Measurements from ENCODE around the gene REPIN1. TPM values are rescaled to one million over a fixed set of nuclear protein-coding genes. Genes with fewer than 3 reads are reported as not detected.

REPIN1 gene
- total and polyA plus RNA-seq, 2 donors (not counting 1 experiment from before 2014, with no cell fraction given) = 165 to 190 TPM

DNA sequence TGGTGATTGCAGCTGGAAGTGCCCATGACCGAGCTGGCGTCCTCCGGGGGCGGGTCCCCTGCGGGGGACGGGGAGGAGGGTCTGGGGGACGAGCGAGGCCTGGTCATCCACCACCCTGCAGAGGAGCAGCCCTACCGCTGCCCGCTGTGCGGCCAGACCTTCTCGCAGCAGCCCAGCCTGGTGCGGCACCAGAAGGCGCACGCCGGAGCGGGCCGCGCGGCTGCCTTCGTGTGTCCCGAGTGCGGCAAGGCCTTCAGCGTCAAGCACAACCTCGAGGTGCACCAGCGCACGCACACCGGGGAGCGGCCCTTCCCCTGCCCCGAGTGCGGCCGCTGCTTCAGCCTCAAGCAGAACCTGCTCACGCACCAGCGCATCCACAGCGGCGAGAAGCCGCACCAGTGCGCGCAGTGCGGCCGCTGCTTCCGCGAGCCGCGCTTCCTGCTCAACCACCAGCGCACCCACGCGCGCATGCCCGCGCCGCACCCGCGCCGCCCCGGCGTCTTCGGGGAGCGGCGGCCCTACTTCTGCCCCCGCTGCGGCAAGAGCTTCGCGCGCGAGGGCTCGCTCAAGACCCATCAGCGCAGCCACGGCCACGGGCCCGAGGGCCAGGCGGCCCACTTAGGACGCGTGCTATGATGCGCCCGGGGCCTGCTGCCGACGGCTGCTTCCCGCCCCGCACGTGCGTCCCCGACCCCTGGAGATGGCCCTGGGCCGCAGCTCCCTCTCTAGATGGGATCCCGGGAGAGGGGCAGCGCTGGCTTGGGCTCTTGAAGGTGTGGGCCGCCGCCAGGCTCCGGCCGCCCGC, 39.2 kb downstream of the REPIN1 start:
- H3K4me2 ChIP-seq (replicated peaks; ENCODE audit: low read depth, low read length, poor library complexity, severe bottlenecking) = peak overlapping the region; percentile 95

More for the DNA sequence above, 39.2 kb downstream of the REPIN1 start:
- Mint-ChIP-seq H3K27ac (no peak overlapping the region), H3K4me3 (peak overlapping the region; percentile 16), H3K9me3 (ENCODE audit: insufficient read depth) (no peaks in the 10 kb centered on the region), H3K27me3 (no peaks in the 10 kb centered on the region), H3K4me1 (peaks cover 61% of the 10 kb centered on the region)
- H2AFZ ChIP-seq (ENCODE audit: insufficient read depth, low read depth, low read length, poor library complexity, severe bottlenecking) = no peak overlapping the region
- peaks cover 0 to 3% (median 0%) of the 10 kb centered on the region in 3 donors for H3K9me3 ChIP-seq (ENCODE audit: control extremely low read depth in 1 of 3, control insufficient read depth in 2 of 3, insufficient read depth in 1 of 3, low read length in 2 of 3)
- 81% methylated on average over 89 of the region's 91 CpGs for WGBS (ENCODE audit: insufficient coverage)
- DNase-seq (peak; percentile 68), ATAC-seq (ENCODE audit: low read depth) (no peak)
- H3K9ac ChIP-seq (ENCODE audit: low read length) = no peak overlapping the region
- no peaks in the 10 kb centered on the region for H3K27me3 ChIP-seq (replicated peaks in 1 of 4; ENCODE audit: control extremely low read depth in 1 of 4, control insufficient read depth in 3 of 4, insufficient read depth in 4 of 4, low read length in 3 of 4)
- ChIA-PET CTCF (interaction anchor here (0.8 to 5.3 kb wide), 11 partner anchors 8 to 1261 kb away, joined by 3 to 71 read pairs (median 10); partner anchors contain the start of genes REPIN1 and ZNF398), POLR2A (interaction anchor here (2.5 to 7.1 kb wide), 3 partner anchors 27 to 40 kb away, joined by 10 to 120 read pairs (median 38); partner anchors contain the start of gene REPIN1)
- H3K4me3 ChIP-seq (ENCODE audit: control extremely low read depth in 1 of 5, extremely low read depth in 1 of 5, insufficient read depth in 1 of 5, low read depth in 2 of 5, low read length in 4 of 5) = peak overlapping the region in 3 of 5 experiments; percentile 3 to 79 (median 74)
- intact Hi-C loops (cut with micrococcal nuclease) = loop anchor here (5.0 to 10.0 kb wide), 2 partner anchors 983 to 1420 kb away; no protein-coding TSS in a partner anchor
- peaks cover 21% of the 10 kb centered on the region for H3K79me2 ChIP-seq (ENCODE audit: control insufficient read depth, insufficient read depth, low read length)
- peaks cover 0 to 37% of the 10 kb centered on the region in 2 experiments for H3K36me3 ChIP-seq (replicated peaks in 1 of 2; ENCODE audit: control extremely low read depth in 1 of 2, control insufficient read depth in 1 of 2, extremely low read depth in 1 of 2, insufficient read depth in 2 of 2, low read length in 1 of 2)
- H4K20me1 ChIP-seq (ENCODE audit: control insufficient read depth, insufficient read depth, low read length, poor library complexity, severe bottlenecking) = no peaks in the 10 kb centered on the region
- TF ChIP-seq, protein P1, sequence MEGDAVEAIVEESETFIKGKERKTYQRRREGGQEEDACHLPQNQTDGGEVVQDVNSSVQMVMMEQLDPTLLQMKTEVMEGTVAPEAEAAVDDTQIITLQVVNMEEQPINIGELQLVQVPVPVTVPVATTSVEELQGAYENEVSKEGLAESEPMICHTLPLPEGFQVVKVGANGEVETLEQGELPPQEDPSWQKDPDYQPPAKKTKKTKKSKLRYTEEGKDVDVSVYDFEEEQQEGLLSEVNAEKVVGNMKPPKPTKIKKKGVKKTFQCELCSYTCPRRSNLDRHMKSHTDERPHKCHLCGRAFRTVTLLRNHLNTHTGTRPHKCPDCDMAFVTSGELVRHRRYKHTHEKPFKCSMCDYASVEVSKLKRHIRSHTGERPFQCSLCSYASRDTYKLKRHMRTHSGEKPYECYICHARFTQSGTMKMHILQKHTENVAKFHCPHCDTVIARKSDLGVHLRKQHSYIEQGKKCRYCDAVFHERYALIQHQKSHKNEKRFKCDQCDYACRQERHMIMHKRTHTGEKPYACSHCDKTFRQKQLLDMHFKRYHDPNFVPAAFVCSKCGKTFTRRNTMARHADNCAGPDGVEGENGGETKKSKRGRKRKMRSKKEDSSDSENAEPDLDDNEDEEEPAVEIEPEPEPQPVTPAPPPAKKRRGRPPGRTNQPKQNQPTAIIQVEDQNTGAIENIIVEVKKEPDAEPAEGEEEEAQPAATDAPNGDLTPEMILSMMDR (IDR thresholded peaks at IDR 0.05) = no peak
- no peak for TF ChIP-seq EZH2 (IDR thresholded peaks at IDR 0.05; ENCODE audit: borderline replicate concordance, insufficient read depth, low read depth, low read length, poor library complexity, severe bottlenecking)
- peak overlapping the region; percentile 93 to 97 for H3K27ac ChIP-seq (ENCODE audit: low read length in 2 of 2)
- H3K4me1 ChIP-seq (ENCODE audit: control insufficient read depth in 2 of 2, insufficient read depth in 2 of 2, low read length in 2 of 2) = peaks cover 49 to 66% of the 10 kb centered on the region in 2 donors
